ENCODE results near the gene SERPINB8.

DNA sequence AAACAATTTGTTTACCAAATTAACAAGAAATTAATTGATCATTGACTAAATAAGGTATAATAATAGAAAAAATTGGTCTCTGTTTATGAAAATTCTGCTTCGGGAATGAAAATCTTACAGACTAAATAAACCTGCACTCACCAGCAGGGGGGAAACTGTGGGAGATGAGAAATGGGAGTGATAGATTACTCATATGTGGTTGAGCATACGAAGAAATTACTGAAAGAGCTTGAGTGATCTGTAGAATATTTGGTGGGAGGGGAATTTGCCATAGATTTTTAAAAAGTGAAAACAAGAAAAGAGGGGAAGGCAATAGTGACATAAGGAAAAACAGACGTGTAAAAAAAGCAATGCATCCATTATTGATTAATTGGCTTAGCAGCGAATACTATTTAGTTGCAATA, 18.6 kb upstream of the SERPINB8 start:
- TF ChIP-seq POLR2AphosphoS5 (IDR thresholded peaks at IDR 0.05; ENCODE audit: borderline replicate concordance, low read depth, low read length) (no peak), EZH2 (IDR thresholded peaks at IDR 0.05) (no peak), FOXP2 (optimal IDR thresholded peaks at IDR 0.05; ENCODE audit: control extremely low read depth, extremely low read length, insufficient read depth) (no peak)
